KBM-7 (cell line): ENCODE measurements around the gene SCO2.

Source experiments
- DNase-seq: peaks from one replicate; pipeline ENCODE4 v3.0.0-alpha.2; 2015
- in situ Hi-C: fragments of 300-500 bp; cut with MboI; formaldehyde crosslinking; loops from 2 replicates; pipeline ENCODE4 v1.14.3; 2020; ENCODE audit warnings: low sequenced_read_pairs, low pct_unique_long_range_greater_than_20kb, mixed read lengths

SCO2 gene

DNA sequence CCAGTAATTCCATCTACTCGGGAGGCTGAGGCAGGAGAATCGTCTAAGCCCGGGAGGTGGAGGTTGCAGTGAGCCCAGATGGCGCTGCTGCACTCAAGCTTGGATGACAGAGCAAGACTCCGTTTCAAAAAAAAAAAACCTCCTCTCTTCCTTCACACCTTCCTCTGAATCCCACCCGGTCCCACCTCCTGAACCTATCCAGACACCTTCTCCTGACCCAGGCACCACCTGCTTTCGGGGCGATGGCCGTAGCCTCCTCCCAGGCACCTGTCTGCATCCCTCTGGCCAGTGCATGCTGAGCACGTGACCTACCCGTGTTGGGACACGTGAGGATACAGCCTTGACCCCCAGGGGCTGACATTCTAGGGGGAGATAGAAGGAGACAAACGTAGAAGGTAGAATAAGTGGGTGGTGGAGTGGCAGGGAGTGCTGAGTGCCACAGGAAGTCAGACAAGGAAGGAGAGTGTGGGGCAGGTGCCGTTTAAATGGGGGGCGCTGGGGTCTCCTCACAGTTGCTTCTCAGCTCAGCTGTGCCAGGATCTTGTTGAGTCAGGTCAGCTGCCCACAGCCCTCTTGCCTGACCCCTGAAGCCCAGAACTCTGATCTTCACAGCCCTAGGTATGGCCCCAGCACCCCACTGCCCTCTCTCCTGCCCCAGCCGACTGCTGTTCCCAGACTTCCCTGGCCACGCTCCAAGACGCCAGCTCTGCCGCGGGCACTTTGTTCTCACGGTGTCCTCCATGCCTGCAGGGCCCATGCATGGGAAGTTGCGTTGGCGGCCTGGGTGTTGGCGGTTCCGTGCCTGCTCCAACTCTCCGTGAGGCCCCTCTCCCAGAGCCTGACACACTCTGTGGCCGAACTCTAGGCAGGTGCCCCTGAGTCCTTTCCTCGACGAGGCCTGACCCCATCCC lies 39.9 kb downstream of the SCO2 start:
- in situ Hi-C loops, result loop anchor here (10.0 kb wide), 1 partner anchor 51 kb away; no protein-coding TSS in a partner anchor
- no peak for DNase-seq

DNA sequence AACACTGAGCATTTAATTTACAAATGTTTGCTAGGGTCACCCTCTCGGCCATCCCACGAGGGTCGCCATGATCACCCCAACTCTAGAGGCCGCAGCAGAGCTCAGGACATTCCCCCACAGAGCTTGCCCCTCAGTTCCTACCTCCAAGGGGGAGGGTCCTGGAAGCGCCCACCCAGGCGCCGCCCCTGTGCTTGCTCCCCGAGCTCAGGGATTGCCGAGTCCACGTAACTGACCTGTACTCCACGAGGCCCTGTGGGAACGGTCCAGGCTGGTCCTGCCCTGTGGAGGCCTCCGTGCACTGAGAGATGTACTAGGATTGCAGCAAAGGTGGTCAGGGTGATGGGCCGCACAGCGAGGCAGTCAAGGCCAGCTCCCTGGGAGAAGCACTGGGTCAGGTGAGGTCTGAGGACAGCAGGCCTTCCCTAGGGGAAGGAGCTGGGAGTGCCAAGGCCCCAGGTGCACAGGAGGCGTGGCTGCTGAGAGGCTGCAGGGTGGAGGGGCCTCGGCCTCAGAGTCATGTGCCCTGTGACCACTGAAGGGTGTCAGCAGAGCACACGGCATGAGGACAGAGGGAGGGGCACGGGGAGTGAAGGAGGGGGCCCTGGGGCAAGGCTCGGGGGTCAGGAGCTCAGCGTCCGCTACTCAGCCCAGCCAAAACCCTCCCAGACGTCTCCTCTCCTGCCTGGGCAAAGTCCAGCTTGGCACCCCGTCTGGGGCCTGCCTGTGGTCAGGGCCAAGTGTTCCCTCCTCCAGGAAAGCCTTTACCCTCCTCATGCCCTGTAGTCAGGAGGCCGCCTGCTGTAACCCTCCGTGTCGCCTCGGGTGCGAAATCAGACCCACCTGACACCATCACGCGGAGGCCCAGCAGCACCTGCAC lies 41.2 kb downstream of the SCO2 start:
- in situ Hi-C loops, result loop anchor here (10.0 kb wide), 1 partner anchor 49 kb away; no protein-coding TSS in a partner anchor
- DNase-seq, result no peak

DNA sequence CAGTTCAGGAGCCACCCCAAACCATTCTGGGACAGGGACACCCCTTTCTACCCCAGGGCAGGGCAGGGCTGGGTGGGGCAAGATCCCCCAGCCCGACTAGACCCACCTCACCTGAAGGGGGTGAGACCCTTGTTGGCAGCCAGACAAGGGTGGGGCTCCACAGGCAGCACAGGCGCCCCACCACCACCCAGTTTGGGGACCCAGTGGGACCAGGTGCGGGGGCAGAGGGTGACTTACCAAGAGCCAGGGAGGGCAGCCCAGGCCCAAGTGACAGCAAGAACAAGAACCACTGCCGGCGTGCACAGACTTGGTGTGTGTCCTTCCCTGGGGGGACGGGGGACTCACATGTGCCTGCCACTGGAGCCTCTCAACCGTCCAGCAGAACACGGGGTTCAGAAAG lies 41.8 kb downstream of the SCO2 start:
- no peak for DNase-seq
- in situ Hi-C loops, result loop anchor here (10.0 kb wide), 1 partner anchor 49 kb away; no protein-coding TSS in a partner anchor

DNA sequence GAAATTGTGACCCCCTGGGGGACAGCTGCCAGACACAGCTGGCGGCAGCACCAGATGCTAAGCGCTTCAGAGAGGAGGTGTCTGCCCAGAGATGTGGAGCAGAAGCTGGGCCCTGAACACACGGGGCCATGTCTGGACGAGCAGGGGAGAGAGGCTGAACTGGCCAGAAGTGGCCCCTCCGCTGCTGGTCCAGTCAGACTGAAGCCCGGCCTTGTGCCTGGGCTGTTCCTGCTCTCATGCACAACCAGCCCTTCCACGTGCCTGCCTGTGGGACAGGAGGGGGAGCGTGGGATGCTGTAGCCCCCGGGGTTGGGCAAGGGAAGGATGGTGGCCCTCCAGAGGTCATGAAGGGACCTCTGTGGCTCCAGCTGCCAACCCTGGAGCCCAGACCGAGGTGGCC lies 42.3 kb downstream of the SCO2 start:
- DNase-seq, result no peak

DNA sequence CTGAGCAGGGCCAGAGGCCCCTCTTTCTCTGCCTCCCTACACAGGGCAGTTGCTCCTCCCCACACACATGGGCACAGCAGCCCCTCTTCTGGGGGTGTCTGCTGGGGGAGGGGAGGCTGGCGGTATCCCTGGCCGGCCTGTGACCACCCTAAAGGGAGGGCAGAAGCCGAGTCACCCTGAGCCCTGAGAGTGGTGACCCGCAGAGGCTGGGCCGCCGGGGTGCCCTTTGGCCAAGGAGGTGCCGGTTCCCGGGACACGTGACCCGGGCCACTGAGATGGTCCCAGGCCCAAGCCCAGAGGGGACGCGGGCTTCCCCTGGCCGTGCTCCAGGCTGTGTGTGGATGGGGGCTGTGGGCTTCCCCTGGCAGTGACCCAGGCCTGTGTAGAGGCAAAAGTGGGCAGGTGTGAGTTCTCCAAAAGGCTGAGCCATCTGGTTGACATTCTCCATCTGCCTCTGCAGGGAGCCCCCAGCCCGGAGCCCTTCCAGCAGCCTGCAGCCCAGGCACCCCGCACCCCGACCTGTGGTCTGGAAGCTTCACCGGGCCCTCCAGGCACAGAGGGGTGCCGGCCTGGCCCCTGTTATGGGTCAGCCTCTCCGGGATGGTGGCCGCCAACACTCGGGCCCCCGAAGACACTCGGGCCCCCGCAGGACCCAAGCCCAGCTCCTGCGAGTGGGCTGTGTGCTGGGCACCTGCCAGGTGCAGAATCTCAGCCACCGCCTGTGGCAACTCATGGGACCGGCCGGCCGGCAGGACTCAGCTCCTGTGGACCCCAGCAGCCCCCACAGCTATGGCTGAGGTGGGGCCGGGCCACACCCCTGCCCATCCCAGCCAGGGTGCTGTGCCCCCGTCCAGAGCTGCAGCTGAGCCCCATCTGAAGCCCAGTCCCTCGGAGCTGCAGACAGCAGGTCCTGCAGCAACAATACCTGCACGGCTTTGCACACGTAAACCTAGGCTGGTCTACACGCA lies 43.0 kb downstream of the SCO2 start:
- DNase-seq, result no peak
- in situ Hi-C loops, result loop anchor here (10.0 kb wide), 1 partner anchor 48 kb away; no protein-coding TSS in a partner anchor

More for the DNA sequence above, 42.3 kb downstream of the SCO2 start:
- in situ Hi-C loops, result loop anchor here (10.0 kb wide), 1 partner anchor 48 kb away; no protein-coding TSS in a partner anchor

DNA sequence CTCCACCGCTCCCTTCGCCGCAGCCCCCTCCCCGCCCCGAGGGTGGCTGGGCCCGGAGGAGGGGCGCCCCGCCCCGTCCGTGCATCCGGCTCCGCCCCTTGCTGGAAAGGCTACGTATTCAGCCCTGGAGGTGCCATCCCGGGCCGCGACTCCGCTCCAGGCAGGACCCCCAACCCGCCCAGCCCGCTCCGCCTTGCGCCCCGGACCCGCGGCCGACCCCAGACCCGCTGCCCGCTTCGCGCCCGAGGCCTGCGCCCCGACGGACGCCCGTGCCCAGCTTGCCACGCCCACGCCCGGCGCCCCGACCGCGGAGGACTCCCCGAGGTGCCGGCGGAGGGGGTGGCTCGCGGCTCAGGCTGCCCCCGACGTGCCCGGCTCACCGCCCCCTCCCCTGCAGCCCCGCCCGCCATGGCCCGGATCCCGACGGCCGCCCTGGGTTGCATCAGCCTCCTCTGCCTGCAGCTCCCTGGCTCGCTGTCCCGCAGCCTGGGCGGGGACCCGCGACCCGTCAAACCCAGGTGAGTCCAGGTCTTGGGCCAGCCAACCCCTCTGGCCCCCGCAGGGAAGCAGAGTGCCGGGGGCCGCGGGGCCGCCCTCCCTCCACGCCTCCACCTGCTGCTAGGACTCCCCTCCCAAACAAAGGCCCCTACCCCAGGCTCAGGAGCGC lies 43.8 kb downstream of the SCO2 start, which contains the start of gene ADM2:
ADM2 (plus strand) TSS at position 104 of the 667 bp plus-strand sequence; CDS start at position 409, 305 bp downstream.
- in situ Hi-C loops, result loop anchor here (10.0 kb wide), 1 partner anchor 47 kb away; no protein-coding TSS in a partner anchor
- DNase-seq, result no peak

DNA sequence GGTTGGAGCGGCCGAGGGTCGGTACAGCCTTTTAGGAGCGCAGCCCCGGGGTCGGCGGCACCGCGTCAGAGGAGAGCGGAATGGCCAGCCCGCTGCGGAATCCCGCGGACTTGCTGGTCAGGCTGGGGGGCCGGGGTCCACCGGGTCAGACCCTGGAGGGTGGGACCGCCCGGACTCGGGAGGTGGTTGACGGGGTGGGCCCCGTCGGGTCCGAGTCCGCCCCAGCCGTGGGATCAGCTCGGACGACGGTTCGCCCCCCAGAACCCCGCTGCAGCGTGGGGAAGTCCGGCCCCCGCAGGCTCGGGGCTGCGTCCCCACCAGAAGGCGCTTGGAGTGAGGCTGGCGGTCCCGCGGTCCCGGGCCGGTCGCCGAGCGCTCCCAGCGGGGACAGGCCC lies 44.4 kb downstream of the SCO2 start:
- no peak for DNase-seq
- in situ Hi-C loops, result loop anchor here (10.0 kb wide), 1 partner anchor 46 kb away; no protein-coding TSS in a partner anchor

DNA sequence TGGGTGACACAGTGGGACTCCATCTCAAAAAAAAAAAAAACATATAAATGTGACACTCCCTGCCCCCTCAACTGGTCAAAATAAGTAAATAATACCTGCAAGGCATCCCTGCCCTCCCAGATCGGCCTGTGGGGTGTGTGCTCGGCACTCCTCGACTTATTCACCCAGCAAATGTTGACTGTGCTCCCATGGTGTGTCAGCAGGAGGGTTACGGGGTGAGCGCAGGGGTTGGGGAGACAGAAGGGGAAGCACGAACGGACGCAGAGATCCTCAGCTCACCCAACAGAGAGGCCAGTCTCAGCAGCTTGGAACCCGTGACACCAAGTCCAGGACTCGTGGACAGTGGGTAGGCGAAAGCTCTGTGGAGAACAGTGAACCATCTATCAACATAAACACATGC lies 45.7 kb downstream of the SCO2 start:
- DNase-seq, result no peak
- in situ Hi-C loops, result loop anchor here (10.0 kb wide), 1 partner anchor 45 kb away; no protein-coding TSS in a partner anchor

DNA sequence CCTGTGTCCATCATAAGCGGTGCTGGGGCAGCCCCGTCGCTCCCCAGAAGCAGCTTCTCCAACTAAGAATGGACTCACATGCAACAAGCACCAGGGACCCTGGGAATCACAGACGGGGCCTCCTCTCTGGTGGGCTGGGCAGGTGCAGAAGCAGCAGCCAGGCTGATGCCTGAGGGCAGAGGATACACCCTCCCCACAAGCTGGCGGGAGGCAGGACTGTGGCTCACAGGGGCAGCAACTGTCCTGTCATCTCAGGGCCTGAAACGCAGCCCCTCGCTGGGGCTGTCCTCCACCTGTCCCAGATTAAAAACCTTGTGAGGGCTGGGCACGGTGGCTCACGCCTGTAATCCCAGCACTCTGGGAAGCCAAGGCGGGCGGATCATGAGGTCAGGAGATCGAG lies 47.5 kb downstream of the SCO2 start:
- no peak for DNase-seq
- in situ Hi-C loops, result no loop called here

DNA sequence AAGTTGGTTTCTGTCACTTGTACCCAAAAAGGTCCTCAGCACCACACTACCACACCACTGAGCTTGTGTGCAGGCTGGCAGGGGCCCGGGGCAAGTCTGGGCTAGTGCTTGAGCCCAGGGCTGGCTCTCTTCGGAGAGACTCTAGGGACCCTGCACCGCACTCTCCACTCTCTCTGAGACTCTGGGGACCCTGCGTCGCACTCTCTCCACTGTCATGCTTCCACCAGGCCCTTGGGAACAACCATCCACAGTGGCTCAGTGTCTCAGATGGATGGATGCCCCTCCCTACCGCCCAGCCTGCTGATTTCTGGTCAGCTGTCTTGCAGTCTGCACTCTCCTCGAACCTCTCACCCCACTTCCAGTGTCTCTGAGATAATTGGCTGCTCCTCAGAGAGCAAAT lies 48.5 kb downstream of the SCO2 start:
- no peak for DNase-seq
- in situ Hi-C loops, result no loop called here

DNA sequence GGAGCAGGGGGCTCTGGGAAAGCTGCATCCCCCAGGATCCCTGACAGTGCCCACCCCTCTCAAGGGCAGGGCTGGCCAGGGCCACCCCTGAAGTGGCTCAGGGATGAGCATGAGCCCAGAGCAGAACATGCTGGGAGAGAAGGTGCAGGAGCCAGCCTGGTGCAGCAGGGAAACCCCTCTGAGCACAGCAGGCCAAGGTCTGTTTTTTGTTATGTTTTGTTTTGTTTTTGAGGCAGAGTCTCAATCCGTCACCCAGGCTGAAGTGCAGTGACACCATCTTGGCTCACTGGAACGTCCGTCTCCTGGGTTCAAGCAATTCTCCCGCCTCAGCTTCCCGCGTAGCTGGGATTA lies 49.8 kb downstream of the SCO2 start:
- no peak for DNase-seq
- in situ Hi-C loops, result no loop called here

DNA sequence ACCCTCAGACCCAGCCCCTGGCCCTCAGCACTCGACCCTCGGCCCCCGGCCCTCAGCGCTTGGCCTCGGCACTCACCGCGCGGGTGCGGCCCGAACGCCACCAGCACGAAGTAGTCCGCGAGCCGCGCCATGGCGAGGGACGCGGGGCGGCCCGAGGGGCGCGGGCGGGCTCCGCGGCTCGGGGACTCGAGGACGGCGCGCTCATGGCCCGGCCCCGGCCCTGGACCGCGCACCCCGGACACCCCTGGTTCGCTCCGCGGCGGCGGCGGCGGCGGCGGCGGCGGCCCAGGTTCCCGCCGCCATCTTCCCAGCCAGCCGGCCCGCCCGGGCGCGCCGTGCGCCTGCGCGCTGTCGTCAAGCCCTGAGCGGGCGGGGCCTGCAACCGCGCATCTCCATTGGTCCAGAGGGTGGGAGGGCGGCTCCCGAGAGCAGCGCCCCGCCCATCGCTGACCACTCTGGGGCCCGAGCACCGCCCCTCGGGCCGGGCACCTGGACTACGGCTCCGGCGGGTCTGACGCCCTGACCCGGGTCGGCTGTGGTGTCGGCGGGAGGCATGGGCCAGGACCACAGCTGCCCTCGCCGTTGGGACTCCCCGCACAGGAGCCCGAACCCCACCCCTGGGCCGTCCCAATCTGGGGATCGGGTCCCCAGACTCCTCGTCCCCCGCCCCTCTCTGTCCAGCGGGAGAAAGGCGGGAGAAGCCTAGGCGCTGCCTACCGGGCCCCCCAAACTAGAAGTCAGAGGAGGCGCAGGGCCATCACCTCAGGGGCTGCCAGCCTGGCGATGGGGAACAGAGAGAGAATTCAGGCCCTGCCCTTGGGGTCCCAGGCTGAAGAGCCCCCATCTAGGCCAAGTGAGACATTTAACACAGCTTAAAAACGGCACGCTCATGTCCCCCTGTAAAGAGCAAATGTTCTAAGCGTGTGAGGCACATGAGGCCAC lies 50.4 kb downstream of the SCO2 start, which contains the start of gene SBF1:
SBF1 (minus strand) TSS at position 326 of the 942 bp plus-strand sequence; CDS start at position 131, 195 bp downstream.
- DNase-seq, result peak; percentile 83

DNA sequence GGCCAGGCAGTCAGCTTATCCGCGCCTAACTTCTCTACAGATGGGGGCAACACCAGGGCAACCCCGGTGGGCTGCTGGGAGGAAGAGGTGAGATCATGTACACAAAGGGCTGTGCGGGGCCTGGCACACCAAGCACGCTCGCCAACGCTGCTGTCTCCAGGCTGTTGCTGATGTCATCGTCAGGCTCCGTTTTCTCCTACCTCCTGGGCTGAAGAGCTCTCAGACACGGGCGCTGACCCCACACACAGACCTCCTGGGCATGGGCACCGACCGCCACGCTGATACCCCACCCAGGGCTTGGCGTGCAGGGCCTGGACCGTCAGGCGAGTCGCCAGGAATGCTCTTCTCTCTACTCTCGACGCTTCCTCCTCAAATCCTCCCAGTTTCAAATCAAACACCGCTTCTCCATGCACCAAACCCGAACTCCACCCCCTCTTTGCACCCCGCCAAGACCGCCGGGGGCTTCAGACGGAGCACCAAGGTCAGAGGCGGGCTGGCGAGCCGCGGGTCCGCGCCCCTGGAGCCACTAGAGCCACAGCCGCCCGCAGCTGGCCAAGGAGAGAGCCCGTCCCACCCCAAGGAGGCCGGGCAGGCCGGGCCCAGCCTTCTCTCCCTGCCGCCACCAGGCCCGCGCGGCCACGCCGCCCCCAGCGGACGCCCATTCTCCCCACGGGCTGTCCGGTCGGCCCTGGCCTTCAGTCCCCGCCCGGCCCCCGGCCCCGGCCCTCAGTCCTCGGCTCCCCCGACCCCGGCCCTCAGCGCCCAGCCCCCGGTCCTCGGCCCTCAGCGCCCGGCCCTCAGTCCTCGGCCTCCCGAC lies 51.3 kb downstream of the SCO2 start:
- peak; percentile 30 for DNase-seq
- in situ Hi-C loops, result no loop called here

More for the DNA sequence above, 50.4 kb downstream of the SCO2 start, which contains the start of gene SBF1:
- in situ Hi-C loops, result no loop called here
